Measurements from ENCODE around the gene ANGEL1. TPM values are rescaled to one million over a fixed set of nuclear protein-coding genes. Genes with fewer than 3 reads are reported as not detected.

Gene ANGEL1
- total RNA-seq, 1 experiment from 2014 or later: 19.9 TPM

DNA sequence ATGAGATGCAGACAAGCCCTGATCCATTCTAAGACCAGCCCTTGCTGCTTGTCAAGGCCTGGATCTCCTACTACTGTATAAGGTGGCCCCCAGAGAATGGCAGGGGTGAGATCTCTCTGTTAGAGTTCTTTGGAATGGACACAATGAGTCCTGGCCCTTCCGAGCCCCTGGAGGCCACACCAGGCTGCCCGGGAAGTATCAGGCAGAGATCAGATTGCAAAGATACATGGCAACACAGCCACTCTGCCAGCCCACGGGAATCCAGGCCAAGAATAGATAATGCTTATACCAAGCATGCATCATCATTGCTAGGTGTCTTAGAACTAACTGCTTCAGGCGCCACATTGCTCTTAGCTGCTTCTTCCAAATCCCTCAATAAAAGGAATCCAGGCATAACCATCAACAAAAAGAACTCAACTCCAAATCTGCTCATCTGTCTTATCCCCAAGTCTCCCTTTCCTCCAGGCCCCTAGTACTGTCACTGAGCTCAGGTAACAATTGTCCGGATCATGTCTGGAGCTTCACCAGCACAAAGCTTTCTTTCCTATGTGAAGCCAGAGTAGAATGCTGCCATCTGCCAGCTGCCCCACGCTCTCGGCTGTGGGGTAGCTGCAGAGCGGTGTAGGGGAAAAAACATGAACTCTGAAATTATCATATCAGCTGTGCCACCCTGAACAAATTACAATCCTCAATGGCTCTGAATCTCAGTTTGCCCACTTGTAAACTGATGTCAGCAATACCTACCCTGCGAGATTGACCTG lies 56.9 kb downstream of the ANGEL1 start:
- Histone ChIP-seq H3K36me3 (ENCODE audit: insufficient read depth, low read length, poor library complexity, severe bottlenecking) (no peaks in the 10 kb centered on the region), H3K4me3 (ENCODE audit: low read depth, low read length, poor library complexity, severe bottlenecking) (no peak overlapping the region), H3K9me3 (ENCODE audit: low read depth, low read length, poor library complexity, severe bottlenecking) (no peaks in the 10 kb centered on the region), H3K4me1 (ENCODE audit: insufficient read depth, low read length, poor library complexity, severe bottlenecking) (no peaks in the 10 kb centered on the region), H3K27ac (ENCODE audit: low read depth, low read length, poor library complexity, severe bottlenecking) (no peak overlapping the region), H3K27me3 (replicated peaks; ENCODE audit: insufficient read depth, low read depth, low read length, poor library complexity) (no peaks in the 10 kb centered on the region)
- intact Hi-C loops (cut with micrococcal nuclease; ENCODE audit: unreplicated experiment): no loop called here
- no TSS peak for BruUV-seq (replicated peaks)
- POLR2A ChIA-PET (ENCODE audit: low non-redundant PET): no interaction called here
- no peak for TF ChIP-seq EZH2 (IDR thresholded peaks at IDR 0.05; ENCODE audit: borderline replicate concordance, low read depth, low read length, poor library complexity, severe bottlenecking)
- TF ChIP-seq, protein P1, sequence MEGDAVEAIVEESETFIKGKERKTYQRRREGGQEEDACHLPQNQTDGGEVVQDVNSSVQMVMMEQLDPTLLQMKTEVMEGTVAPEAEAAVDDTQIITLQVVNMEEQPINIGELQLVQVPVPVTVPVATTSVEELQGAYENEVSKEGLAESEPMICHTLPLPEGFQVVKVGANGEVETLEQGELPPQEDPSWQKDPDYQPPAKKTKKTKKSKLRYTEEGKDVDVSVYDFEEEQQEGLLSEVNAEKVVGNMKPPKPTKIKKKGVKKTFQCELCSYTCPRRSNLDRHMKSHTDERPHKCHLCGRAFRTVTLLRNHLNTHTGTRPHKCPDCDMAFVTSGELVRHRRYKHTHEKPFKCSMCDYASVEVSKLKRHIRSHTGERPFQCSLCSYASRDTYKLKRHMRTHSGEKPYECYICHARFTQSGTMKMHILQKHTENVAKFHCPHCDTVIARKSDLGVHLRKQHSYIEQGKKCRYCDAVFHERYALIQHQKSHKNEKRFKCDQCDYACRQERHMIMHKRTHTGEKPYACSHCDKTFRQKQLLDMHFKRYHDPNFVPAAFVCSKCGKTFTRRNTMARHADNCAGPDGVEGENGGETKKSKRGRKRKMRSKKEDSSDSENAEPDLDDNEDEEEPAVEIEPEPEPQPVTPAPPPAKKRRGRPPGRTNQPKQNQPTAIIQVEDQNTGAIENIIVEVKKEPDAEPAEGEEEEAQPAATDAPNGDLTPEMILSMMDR (conservative IDR thresholded peaks at IDR 0.05; ENCODE audit: low read depth, low read length): no peak
- DNase-seq (ENCODE audit: low spot score): no peak
- CTCF ChIA-PET: no interaction called here

DNA sequence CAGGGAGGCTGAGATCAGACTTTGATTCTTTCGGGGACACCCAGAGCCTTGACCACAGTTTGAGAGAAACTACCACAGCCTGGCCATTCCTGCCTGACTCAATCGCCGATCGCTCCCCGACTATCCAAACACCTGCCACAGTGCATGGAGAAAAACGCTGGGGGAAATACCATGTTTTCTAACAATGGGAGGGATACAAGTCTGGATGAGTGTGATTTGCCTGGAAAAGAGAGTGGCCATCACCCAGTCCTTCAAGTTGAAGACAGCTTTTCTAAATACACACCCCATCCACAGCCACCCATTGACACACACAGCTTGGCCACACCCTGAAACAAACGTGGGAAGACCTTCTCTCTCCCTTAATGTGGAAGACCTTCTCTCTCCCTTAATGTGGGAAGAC lies 58.1 kb downstream of the ANGEL1 start:
- no peaks in the 10 kb centered on the region for H3K4me1 ChIP-seq (ENCODE audit: insufficient read depth, low read length, poor library complexity, severe bottlenecking)
- no TSS peak for BruUV-seq (replicated peaks)
- H3K4me3 ChIP-seq (ENCODE audit: low read depth, low read length, poor library complexity, severe bottlenecking): no peak overlapping the region
- intact Hi-C loops (cut with micrococcal nuclease; ENCODE audit: unreplicated experiment): no loop called here
- no peaks in the 10 kb centered on the region for H3K36me3 ChIP-seq (ENCODE audit: insufficient read depth, low read length, poor library complexity, severe bottlenecking)
- DNase-seq (ENCODE audit: low spot score): no peak
- POLR2A ChIA-PET (ENCODE audit: low non-redundant PET): no interaction called here
- CTCF ChIA-PET: interaction anchor here (0.6 kb wide), 1 partner anchor 39 kb away, joined by 15 read pairs; no protein-coding TSS in a partner anchor
- H3K27me3 ChIP-seq (replicated peaks; ENCODE audit: insufficient read depth, low read depth, low read length, poor library complexity): no peaks in the 10 kb centered on the region
- H3K9me3 ChIP-seq (ENCODE audit: low read depth, low read length, poor library complexity, severe bottlenecking): no peaks in the 10 kb centered on the region
- H3K27ac ChIP-seq (ENCODE audit: low read depth, low read length, poor library complexity, severe bottlenecking): no peak overlapping the region
- no peak for TF ChIP-seq EZH2 (IDR thresholded peaks at IDR 0.05; ENCODE audit: borderline replicate concordance, low read depth, low read length, poor library complexity, severe bottlenecking)

DNA sequence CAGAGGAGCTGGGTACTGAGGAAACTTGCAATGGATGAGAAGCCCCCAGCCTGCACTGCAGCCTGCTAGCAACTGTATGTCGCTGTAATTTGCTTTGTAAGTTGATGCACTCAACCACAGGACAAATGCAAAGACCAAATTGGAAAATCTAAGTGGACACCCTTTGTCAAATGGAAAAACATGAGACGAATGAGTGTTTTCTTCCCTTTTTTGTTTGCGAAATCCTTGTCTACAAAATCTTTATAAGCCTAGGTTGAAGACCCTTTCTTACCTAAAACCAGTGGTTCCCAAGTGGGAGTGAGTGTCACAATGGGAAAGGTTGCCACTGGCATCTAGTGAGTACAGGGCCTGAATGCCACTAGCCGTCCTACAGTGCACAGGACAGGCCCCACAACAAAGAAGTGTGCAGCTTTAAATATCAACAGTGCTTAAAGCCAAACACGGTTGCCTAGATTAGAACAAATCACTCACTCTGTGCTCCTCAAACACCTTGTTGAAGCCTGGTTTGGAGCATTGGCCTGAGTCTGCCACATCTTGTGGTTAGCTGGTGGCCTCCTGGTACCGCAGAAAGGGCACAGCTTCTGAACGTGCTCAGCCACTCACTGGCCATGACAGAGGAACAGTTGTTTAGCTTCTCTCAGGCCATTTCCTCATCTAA lies 59.0 kb downstream of the ANGEL1 start:
- H3K27me3 ChIP-seq (replicated peaks; ENCODE audit: insufficient read depth, low read depth, low read length, poor library complexity): no peaks in the 10 kb centered on the region
- no peak overlapping the region for H3K4me3 ChIP-seq (ENCODE audit: low read depth, low read length, poor library complexity, severe bottlenecking)
- ChIA-PET POLR2A (ENCODE audit: low non-redundant PET) (no interaction called here), CTCF (interaction anchor here (0.6 kb wide), 1 partner anchor 38 kb away, joined by 15 read pairs; no protein-coding TSS in a partner anchor)
- no peaks in the 10 kb centered on the region for H3K4me1 ChIP-seq (ENCODE audit: insufficient read depth, low read length, poor library complexity, severe bottlenecking)
- intact Hi-C loops (cut with micrococcal nuclease; ENCODE audit: unreplicated experiment): no loop called here
- DNase-seq (ENCODE audit: low spot score): no peak
- TF ChIP-seq, protein P1 (conservative IDR thresholded peaks at IDR 0.05; ENCODE audit: low read depth, low read length): no peak
- no peak for TF ChIP-seq EZH2 (IDR thresholded peaks at IDR 0.05; ENCODE audit: borderline replicate concordance, low read depth, low read length, poor library complexity, severe bottlenecking)
- H3K36me3 ChIP-seq (ENCODE audit: insufficient read depth, low read length, poor library complexity, severe bottlenecking): no peaks in the 10 kb centered on the region
- no peak overlapping the region for H3K27ac ChIP-seq (ENCODE audit: low read depth, low read length, poor library complexity, severe bottlenecking)
- no peaks in the 10 kb centered on the region for H3K9me3 ChIP-seq (ENCODE audit: low read depth, low read length, poor library complexity, severe bottlenecking)
- no TSS peak for BruUV-seq (replicated peaks)
